ENCODE measurements around the gene EPB41L5. TPM values are rescaled to one million over a fixed set of nuclear protein-coding genes. Genes with fewer than 3 reads are reported as not detected.

EPB41L5 gene
- total RNA-seq, 2 experiments from 2014 or later = 3.8 to 5.6 TPM

DNA sequence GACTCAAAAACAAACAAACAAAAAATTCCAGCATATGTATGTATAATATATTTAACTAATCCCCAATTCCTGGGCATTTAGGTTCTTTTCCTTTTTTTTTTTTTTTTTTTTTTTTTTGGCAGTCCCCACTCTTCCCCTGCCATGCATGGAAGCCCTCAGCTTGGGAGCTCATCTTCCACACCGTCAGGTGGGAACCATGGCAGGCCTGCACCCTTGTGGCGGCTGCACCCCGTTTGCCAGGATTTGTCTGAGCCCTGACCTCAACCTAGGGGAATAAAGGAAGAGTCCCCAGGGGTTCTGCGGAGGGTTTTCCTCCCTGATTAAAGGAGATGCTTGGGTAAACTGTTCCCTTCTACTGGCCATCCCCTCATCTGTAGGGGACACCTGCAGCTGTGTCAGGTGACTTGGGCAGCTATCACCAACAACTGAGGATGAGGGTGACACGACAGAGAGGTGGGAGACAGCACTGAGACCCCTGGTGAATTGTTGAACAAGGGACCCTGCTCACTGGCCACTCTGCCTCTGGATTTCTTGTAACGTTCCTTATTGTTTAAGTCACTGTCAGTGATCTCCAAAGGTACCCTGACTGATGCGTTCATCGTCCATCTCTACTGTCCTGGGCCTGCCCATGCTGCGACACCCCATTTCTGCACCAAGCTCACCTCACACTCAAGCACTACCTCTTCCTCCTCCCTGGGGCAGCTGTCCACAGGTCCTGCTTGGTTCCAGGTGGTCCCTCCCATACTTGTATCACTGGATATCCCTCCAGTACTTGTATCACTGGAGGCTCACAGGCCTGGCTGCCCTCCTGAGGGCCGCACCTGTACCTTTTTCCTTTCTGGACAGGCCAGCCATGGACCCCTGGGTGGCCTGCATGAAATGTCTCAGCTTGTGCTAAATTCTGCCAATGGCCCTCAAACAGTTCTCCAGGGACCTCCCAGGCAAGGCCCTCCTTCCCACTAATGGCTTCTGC, 195.8 kb downstream of the EPB41L5 start:
- Mint-ChIP-seq H3K27ac (peak overlapping the region; percentile 90), H3K4me1 (ENCODE audit: low read depth) (peaks cover 11% of the 10 kb centered on the region), H3K36me3 (ENCODE audit: low read depth) (peaks cover 1% of the 10 kb centered on the region), H3K4me3 (no peak overlapping the region), H3K27me3 (ENCODE audit: low read depth) (no peaks in the 10 kb centered on the region), H3K9me3 (ENCODE audit: insufficient read depth) (no peaks in the 10 kb centered on the region)
- ATAC-seq = no peak
- ChIA-PET POLR2A (interaction anchor here (1.8 kb wide), 1 partner anchor 14 kb away, joined by 5 read pairs; the partner anchor contains the start of gene TMEM185B), CTCF (interaction anchor here (1.1 to 2.3 kb wide), 3 partner anchors 11 to 104 kb away, joined by 3 to 7 read pairs (median 4); no protein-coding TSS in a partner anchor)
- DNase-seq = no peak

GRCh38 chr2:120209427-120210269, 196.8 kb downstream of the EPB41L5 start:
- CTCF ChIA-PET = interaction anchor here (0.9 to 2.3 kb wide), 10 partner anchors 10 to 116 kb away, joined by 3 to 12 read pairs (median 4); partner anchors contain the start of gene TMEM185B
- H3K4me3 Mint-ChIP-seq = no peak overlapping the region
- peaks cover 11% of the 10 kb centered on the region for H3K4me1 Mint-ChIP-seq (ENCODE audit: low read depth)
- POLR2A ChIA-PET = interaction anchor here (0.8 to 1.8 kb wide), 3 partner anchors 13 to 23 kb away, joined by 4 to 5 read pairs (median 5); partner anchors contain the start of gene TMEM185B
- H3K9me3 Mint-ChIP-seq (ENCODE audit: insufficient read depth) = no peaks in the 10 kb centered on the region
- DNase-seq (no peak), ATAC-seq (peak; percentile 40)
- H3K27ac Mint-ChIP-seq = peak overlapping the region; percentile 90
- peaks cover 1% of the 10 kb centered on the region for H3K36me3 Mint-ChIP-seq (ENCODE audit: low read depth)
- H3K27me3 Mint-ChIP-seq (ENCODE audit: low read depth) = no peaks in the 10 kb centered on the region

GRCh38 chr2:120210270-120210693, 197.4 kb downstream of the EPB41L5 start:
- no peak overlapping the region for H3K4me3 Mint-ChIP-seq
- ChIA-PET CTCF (interaction anchor here (0.9 to 2.3 kb wide), 7 partner anchors 12 to 116 kb away, joined by 3 to 12 read pairs (median 4); partner anchors contain the start of gene TMEM185B), POLR2A (interaction anchor here (0.8 kb wide), 2 partner anchors 12 to 22 kb away, joined by 4 to 5 read pairs; partner anchors contain the start of gene TMEM185B)
- peaks cover 11% of the 10 kb centered on the region for H3K4me1 Mint-ChIP-seq (ENCODE audit: low read depth)
- peak overlapping the region; percentile 90 for H3K27ac Mint-ChIP-seq
- H3K36me3 Mint-ChIP-seq (ENCODE audit: low read depth) = peaks cover 1% of the 10 kb centered on the region
- DNase-seq = no peak
- peak; percentile 68 for ATAC-seq
- H3K27me3 Mint-ChIP-seq (ENCODE audit: low read depth) = no peaks in the 10 kb centered on the region
- no peaks in the 10 kb centered on the region for H3K9me3 Mint-ChIP-seq (ENCODE audit: insufficient read depth)

- no peak overlapping the region for H3K27ac Mint-ChIP-seq
Observed at GRCh38 chr2:120218181-120218580, 205.3 kb downstream of the EPB41L5 start.

GRCh38 chr2:120219291-120219690, 206.4 kb downstream of the EPB41L5 start:
- Mint-ChIP-seq H3K36me3 (ENCODE audit: low read depth) (peaks cover 62% of the 10 kb centered on the region), H3K27ac (no peak overlapping the region), H3K27me3 (ENCODE audit: low read depth) (no peaks in the 10 kb centered on the region), H3K4me1 (ENCODE audit: low read depth) (peaks cover 28% of the 10 kb centered on the region), H3K4me3 (no peak overlapping the region), H3K9me3 (ENCODE audit: insufficient read depth) (peaks cover 4% of the 10 kb centered on the region)
- CTCF ChIA-PET = interaction anchor here (0.6 to 2.7 kb wide), 4 partner anchors 11 to 109 kb away, joined by 3 to 9 read pairs (median 4); no protein-coding TSS in a partner anchor
- no peak for ATAC-seq
- POLR2A ChIA-PET = interaction anchor here (0.7 to 1.0 kb wide), 2 partner anchors 9 to 13 kb away, joined by 3 read pairs; no protein-coding TSS in a partner anchor
- peak; percentile 13 for DNase-seq

More at GRCh38 chr2:120218181-120218580, 205.3 kb downstream of the EPB41L5 start:
- DNase-seq (peak; percentile 10), ATAC-seq (no peak)
- Mint-ChIP-seq H3K4me3 (no peak overlapping the region), H3K36me3 (ENCODE audit: low read depth) (peaks cover 56% of the 10 kb centered on the region), H3K27me3 (ENCODE audit: low read depth) (no peaks in the 10 kb centered on the region), H3K4me1 (ENCODE audit: low read depth) (peaks cover 21% of the 10 kb centered on the region), H3K9me3 (ENCODE audit: insufficient read depth) (peaks cover 4% of the 10 kb centered on the region)
- ChIA-PET CTCF (interaction anchor here (0.7 to 3.3 kb wide), 4 partner anchors 10 to 96 kb away, joined by 3 to 9 read pairs (median 4); no protein-coding TSS in a partner anchor), POLR2A (interaction anchor here (1.5 kb wide), 1 partner anchor 42 kb away, joined by 6 read pairs; no protein-coding TSS in a partner anchor)

DNA sequence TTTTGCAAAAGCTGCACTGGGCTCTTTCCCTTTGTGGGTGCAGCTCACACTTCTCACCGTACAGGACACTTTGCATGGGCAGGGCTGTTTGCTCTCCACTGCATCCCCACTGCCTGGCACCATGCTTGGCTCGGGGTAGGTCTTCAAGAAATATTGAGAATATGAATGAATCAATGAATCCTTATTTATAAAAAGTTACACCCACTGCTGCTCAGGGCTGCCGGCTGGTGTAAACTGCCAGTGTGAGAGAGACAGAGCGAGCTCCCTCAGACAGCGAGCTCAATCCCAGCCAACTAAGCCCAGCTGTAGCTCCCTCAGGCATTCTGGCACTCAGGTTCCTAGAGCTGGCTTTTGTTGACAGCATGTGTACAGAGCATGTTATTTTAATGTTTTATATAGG, 206.9 kb downstream of the EPB41L5 start:
- POLR2A ChIA-PET = interaction anchor here (0.7 to 1.0 kb wide), 2 partner anchors 8 to 13 kb away, joined by 3 read pairs; no protein-coding TSS in a partner anchor

GRCh38 chr2:120220756-120221155, 207.9 kb downstream of the EPB41L5 start:
- H3K4me3 Mint-ChIP-seq = no peak overlapping the region
- H3K27me3 Mint-ChIP-seq (ENCODE audit: low read depth) = no peaks in the 10 kb centered on the region
- H3K27ac Mint-ChIP-seq = no peak overlapping the region
- peaks cover 42% of the 10 kb centered on the region for H3K4me1 Mint-ChIP-seq (ENCODE audit: low read depth)
- POLR2A ChIA-PET = no interaction called here
- peaks cover 4% of the 10 kb centered on the region for H3K9me3 Mint-ChIP-seq (ENCODE audit: insufficient read depth)
- peaks cover 69% of the 10 kb centered on the region for H3K36me3 Mint-ChIP-seq (ENCODE audit: low read depth)
- DNase-seq (no peak), ATAC-seq (no peak)
- CTCF ChIA-PET = interaction anchor here (2.7 to 3.5 kb wide), 2 partner anchors 45 to 92 kb away, joined by 9 to 16 read pairs; no protein-coding TSS in a partner anchor

More for the DNA sequence above, 206.9 kb downstream of the EPB41L5 start:
- Mint-ChIP-seq H3K9me3 (ENCODE audit: insufficient read depth) (peaks cover 4% of the 10 kb centered on the region), H3K4me1 (ENCODE audit: low read depth) (peaks cover 33% of the 10 kb centered on the region), H3K36me3 (ENCODE audit: low read depth) (peaks cover 65% of the 10 kb centered on the region), H3K27me3 (ENCODE audit: low read depth) (no peaks in the 10 kb centered on the region), H3K27ac (peak overlapping the region; percentile 30), H3K4me3 (no peak overlapping the region)
- CTCF ChIA-PET = interaction anchor here (0.6 to 2.7 kb wide), 4 partner anchors 11 to 109 kb away, joined by 3 to 9 read pairs (median 4); no protein-coding TSS in a partner anchor
- ATAC-seq (no peak), DNase-seq (peak; percentile 16)

GRCh38 chr2:120221616-120222015, 208.7 kb downstream of the EPB41L5 start:
- peak overlapping the region; percentile 20 for H3K4me3 Mint-ChIP-seq
- H3K27me3 Mint-ChIP-seq (ENCODE audit: low read depth) = no peaks in the 10 kb centered on the region
- POLR2A ChIA-PET = interaction anchor here (1.9 kb wide), 1 partner anchor 13 kb away, joined by 5 read pairs; no protein-coding TSS in a partner anchor
- H3K9me3 Mint-ChIP-seq (ENCODE audit: insufficient read depth) = peaks cover 2% of the 10 kb centered on the region
- no peak for DNase-seq
- ATAC-seq = no peak
- H3K27ac Mint-ChIP-seq = no peak overlapping the region
- CTCF ChIA-PET = interaction anchor here (2.7 to 3.5 kb wide), 2 partner anchors 46 to 91 kb away, joined by 9 to 16 read pairs; no protein-coding TSS in a partner anchor
- peaks cover 70% of the 10 kb centered on the region for H3K36me3 Mint-ChIP-seq (ENCODE audit: low read depth)
- peaks cover 50% of the 10 kb centered on the region for H3K4me1 Mint-ChIP-seq (ENCODE audit: low read depth)

GRCh38 chr2:120222186-120223033, 209.5 kb downstream of the EPB41L5 start:
- Mint-ChIP-seq H3K4me1 (ENCODE audit: low read depth) (peaks cover 58% of the 10 kb centered on the region), H3K4me3 (peak overlapping the region; percentile 69), H3K36me3 (ENCODE audit: low read depth) (peaks cover 74% of the 10 kb centered on the region), H3K27ac (peak overlapping the region; percentile 91), H3K9me3 (ENCODE audit: insufficient read depth) (no peaks in the 10 kb centered on the region), H3K27me3 (ENCODE audit: low read depth) (no peaks in the 10 kb centered on the region)
- CTCF ChIA-PET = interaction anchor here (1.1 to 3.5 kb wide), 4 partner anchors 10 to 47 kb away, joined by 4 to 16 read pairs (median 6); partner anchors contain the start of gene RALB
- DNase-seq (no peak), ATAC-seq (no peak)
- POLR2A ChIA-PET = interaction anchor here (0.6 to 1.9 kb wide), 7 partner anchors 10 to 46 kb away, joined by 3 to 20 read pairs (median 5); no protein-coding TSS in a partner anchor

All from activated CD8-positive, alpha-beta T cell treated with anti-CD3 and anti-CD28 coated beads, Interleukin-2, amount 10 ng/mL, durations not matched to agents 7 days and 5 days (primary cell).